Activated CD8-positive, alpha-beta T cell treated with anti-CD3 and anti-CD28 coated beads for 36 hours (primary cell): Measurements from ENCODE around the gene ZMAT1. TPM values are rescaled to one million over a fixed set of nuclear protein-coding genes. Genes with fewer than 3 reads are reported as not detected.

ENCODE experiments used
- ATAC-seq: fragments of 200-7000 bp; cut with Tn5 transposase; one replicate; pipeline ENCODE4 v1.10.0; 2021; ENCODE audit warnings: mild to moderate bottlenecking, moderate library complexity
- CTCF ChIA-PET: fragments of 350-600 bp; sonication (Branson Sonifier 250); formaldehyde crosslinking; loops from one replicate; lab custom pipeline; 2021; ENCODE audit warnings: antibody characterized with exemption; lab: Charles Lee
- POLR2A ChIA-PET: fragments of 350-600 bp; sonication (Branson Sonifier 250); formaldehyde crosslinking; loops from one replicate; lab custom pipeline; 2021; ENCODE audit warnings: antibody characterized with exemption; lab: Charles Lee
- DNase-seq: peaks from one replicate; pipeline ENCODE4 v3.0.0-alpha.2; 2020
- H3K27ac Mint-ChIP-seq: one replicate; pipeline ENCODE4 v1.8.0; 2021; ENCODE audit warnings: mild to moderate bottlenecking, mixed read lengths
- H3K27me3 Mint-ChIP-seq: one replicate; pipeline ENCODE4 v1.8.0; 2021; ENCODE audit warnings: mixed read lengths
- H3K36me3 Mint-ChIP-seq: one replicate; pipeline ENCODE4 v1.8.0; 2021; ENCODE audit warnings: low read depth, mixed read lengths
- H3K4me1 Mint-ChIP-seq: one replicate; pipeline ENCODE4 v1.8.0; 2021; ENCODE audit warnings: low read depth, mixed read lengths
- H3K4me3 Mint-ChIP-seq: one replicate; pipeline ENCODE4 v1.8.0; 2021; ENCODE audit warnings: mild to moderate bottlenecking, moderate library complexity, mixed read lengths
- H3K9me3 Mint-ChIP-seq: one replicate; pipeline ENCODE4 v1.8.0; 2021; ENCODE audit warnings: mixed read lengths
- intact Hi-C: fragments of 100-400 bp; cut with micrococcal nuclease; formaldehyde crosslinking; loops from one replicate; pipeline ENCODE4 v1.10.0; 2022
- total RNA-seq, 2 experiments: library from RNA; stranded (reverse); gene quantifications; one replicate each; pipeline ENCODE4 v1.2.3, GENCODE V29; 2021
- TF ChIP-seq, protein P1 (sequence below): fragments of 200-600 bp; IDR thresholded peaks from one replicate; pipeline ENCODE4 v1.8.0; 2022; ENCODE audit warnings: antibody characterized with exemption, mild to moderate bottlenecking

ZMAT1 gene
- total RNA-seq, 2 experiments from 2014 or later, result 3.3 TPM

DNA sequence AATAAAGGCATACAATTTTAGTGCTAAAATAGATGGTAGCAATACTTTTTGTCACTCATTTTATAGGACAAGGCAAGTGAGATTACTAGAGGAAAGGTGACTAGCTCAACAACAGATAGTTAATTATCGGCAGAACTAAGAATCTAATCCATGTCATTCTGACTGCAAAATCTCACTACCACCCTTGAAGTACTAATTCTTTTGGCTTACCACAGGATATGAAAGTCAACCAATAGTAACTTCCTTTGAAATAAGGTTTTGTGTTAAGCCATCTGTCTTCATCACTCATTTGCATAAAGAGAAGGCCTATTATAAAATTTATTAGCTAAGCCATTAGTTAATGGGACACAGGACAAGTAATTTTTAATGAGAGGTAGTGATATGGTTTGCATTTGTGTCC is 25.3 kb upstream of the ZMAT1 start:
- TF ChIP-seq, protein P1, sequence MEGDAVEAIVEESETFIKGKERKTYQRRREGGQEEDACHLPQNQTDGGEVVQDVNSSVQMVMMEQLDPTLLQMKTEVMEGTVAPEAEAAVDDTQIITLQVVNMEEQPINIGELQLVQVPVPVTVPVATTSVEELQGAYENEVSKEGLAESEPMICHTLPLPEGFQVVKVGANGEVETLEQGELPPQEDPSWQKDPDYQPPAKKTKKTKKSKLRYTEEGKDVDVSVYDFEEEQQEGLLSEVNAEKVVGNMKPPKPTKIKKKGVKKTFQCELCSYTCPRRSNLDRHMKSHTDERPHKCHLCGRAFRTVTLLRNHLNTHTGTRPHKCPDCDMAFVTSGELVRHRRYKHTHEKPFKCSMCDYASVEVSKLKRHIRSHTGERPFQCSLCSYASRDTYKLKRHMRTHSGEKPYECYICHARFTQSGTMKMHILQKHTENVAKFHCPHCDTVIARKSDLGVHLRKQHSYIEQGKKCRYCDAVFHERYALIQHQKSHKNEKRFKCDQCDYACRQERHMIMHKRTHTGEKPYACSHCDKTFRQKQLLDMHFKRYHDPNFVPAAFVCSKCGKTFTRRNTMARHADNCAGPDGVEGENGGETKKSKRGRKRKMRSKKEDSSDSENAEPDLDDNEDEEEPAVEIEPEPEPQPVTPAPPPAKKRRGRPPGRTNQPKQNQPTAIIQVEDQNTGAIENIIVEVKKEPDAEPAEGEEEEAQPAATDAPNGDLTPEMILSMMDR, result no peak
- H3K27me3 Mint-ChIP-seq, result peaks cover 8% of the 10 kb centered on the region
- CTCF ChIA-PET, result no interaction called here
- no peaks in the 10 kb centered on the region for H3K36me3 Mint-ChIP-seq
- POLR2A ChIA-PET, result no interaction called here
- no peak overlapping the region for H3K4me3 Mint-ChIP-seq
- ATAC-seq, result no peak
- H3K27ac Mint-ChIP-seq, result no peak overlapping the region
- no peaks in the 10 kb centered on the region for H3K4me1 Mint-ChIP-seq
- peaks cover 7% of the 10 kb centered on the region for H3K9me3 Mint-ChIP-seq
- DNase-seq, result no peak
- intact Hi-C loops, result no loop called here

DNA sequence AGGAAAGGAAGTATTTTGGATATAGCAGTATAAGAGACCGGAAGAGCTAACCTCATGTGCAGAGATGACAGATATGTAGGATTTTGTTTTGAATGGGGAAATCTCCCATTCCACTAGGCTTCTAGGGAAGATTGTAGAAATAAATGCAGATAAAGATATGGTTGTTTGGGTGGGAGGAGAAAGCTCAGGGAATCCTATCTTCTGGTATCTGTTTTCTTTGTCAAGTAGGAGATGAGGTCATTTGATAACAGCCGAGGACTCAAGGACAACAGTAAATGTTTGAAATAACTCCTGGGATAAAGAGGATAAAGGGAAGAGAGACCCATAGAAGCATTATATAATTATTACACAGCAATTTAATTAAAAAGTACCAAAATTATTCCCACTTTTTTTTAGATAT is 24.7 kb upstream of the ZMAT1 start:
- Mint-ChIP-seq H3K27me3 (peaks cover 7% of the 10 kb centered on the region), H3K4me3 (no peak overlapping the region), H3K27ac (no peak overlapping the region), H3K4me1 (no peaks in the 10 kb centered on the region), H3K9me3 (peaks cover 7% of the 10 kb centered on the region), H3K36me3 (no peaks in the 10 kb centered on the region)
- intact Hi-C loops, result no loop called here
- TF ChIP-seq, protein P1, result no peak
- CTCF ChIA-PET, result no interaction called here
- no peak for DNase-seq
- no peak for ATAC-seq
- POLR2A ChIA-PET, result no interaction called here

DNA sequence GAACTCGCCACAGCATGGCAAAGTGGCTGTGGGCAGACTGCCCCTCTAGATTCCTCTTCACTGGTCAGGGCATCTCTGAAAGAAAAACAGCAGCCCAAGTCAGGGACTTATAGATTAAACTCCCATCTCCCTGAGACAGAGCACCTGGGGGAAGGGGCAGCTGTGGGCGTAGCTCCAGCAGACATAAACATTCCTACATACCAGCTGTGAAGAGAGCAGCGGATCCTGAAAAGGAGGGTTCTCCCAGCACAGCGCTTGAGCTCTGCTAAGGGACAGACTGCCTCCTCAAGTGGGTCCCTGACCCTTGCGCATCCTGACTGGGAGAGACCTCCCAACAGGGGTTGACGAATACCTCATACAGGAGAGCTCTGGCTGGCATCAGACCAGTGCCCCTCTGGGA is 18.8 kb upstream of the ZMAT1 start:
- intact Hi-C loops, result no loop called here
- H3K4me1 Mint-ChIP-seq, result no peaks in the 10 kb centered on the region
- H3K4me3 Mint-ChIP-seq, result no peak overlapping the region
- ChIA-PET CTCF (interaction anchor here (1.0 kb wide), 1 partner anchor 21 kb away, joined by 3 read pairs; no protein-coding TSS in a partner anchor), POLR2A (no interaction called here)
- H3K9me3 Mint-ChIP-seq, result peaks cover 7% of the 10 kb centered on the region
- H3K27me3 Mint-ChIP-seq, result peaks cover 10% of the 10 kb centered on the region
- TF ChIP-seq, protein P1, result no peak
- H3K27ac Mint-ChIP-seq, result no peak overlapping the region
- DNase-seq (no peak), ATAC-seq (no peak)
- no peaks in the 10 kb centered on the region for H3K36me3 Mint-ChIP-seq

DNA sequence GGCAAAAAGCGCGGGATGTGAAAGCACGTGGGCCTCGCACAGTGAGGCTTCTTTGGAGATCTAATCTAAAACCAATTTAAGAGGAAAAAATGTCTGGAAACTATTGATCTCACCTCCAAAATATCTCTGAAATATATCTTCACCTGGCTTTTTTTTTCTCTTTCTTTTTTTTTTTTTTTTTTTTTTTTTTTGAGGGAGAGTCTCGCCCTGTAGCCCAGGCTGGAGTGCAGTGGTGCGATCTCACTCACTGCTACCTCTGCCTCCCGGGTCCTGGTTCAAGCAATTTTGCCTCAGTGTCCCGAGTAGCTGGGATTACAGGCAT is 383 bp upstream of the ZMAT1 start:
- Mint-ChIP-seq H3K4me3 (peak overlapping the region; percentile 68), H3K9me3 (no peaks in the 10 kb centered on the region), H3K27me3 (no peaks in the 10 kb centered on the region), H3K4me1 (peaks cover 20% of the 10 kb centered on the region), H3K27ac (peak overlapping the region; percentile 90), H3K36me3 (no peaks in the 10 kb centered on the region)
- intact Hi-C loops, result no loop called here
- ATAC-seq (no peak), DNase-seq (no peak)
- CTCF ChIA-PET, result interaction anchor here (1.1 kb wide), 1 partner anchor 336 kb away, joined by 4 read pairs; no protein-coding TSS in a partner anchor
- TF ChIP-seq, protein P1, result no peak
- POLR2A ChIA-PET, result interaction anchor here (1.7 kb wide), 1 partner anchor 12 kb away, joined by 6 read pairs; no protein-coding TSS in a partner anchor

DNA sequence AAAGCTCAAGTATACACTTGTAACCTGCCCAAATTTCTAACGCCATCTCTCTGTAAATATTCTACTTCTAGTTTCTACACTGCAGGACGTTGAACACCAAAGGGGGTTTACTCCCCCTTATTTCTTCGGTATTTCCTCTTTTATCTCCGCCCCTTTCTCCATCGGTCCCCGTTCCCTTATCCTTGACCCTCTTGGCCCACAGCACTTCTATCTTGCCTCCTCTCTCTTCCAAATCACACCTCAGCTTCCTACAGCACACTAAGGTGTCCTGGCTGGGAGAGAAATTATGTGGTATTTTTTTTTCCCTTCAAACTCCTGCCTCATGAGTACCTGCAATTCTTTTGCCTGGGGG is 715 bp downstream of the ZMAT1 start:
- Mint-ChIP-seq H3K27ac (peak overlapping the region; percentile 91), H3K27me3 (no peaks in the 10 kb centered on the region), H3K36me3 (no peaks in the 10 kb centered on the region), H3K4me3 (peak overlapping the region; percentile 77), H3K4me1 (peaks cover 20% of the 10 kb centered on the region), H3K9me3 (no peaks in the 10 kb centered on the region)
- TF ChIP-seq, protein P1, result no peak
- ChIA-PET POLR2A (interaction anchor here (1.4 to 1.7 kb wide), 2 partner anchors 8 to 11 kb away, joined by 6 to 9 read pairs; no protein-coding TSS in a partner anchor), CTCF (interaction anchor here (1.1 kb wide), 1 partner anchor 335 kb away, joined by 4 read pairs; no protein-coding TSS in a partner anchor)
- intact Hi-C loops, result no loop called here
- DNase-seq (no peak), ATAC-seq (no peak)
